ENCODE data around the gene ELOB. TPM values are rescaled to one million over a fixed set of nuclear protein-coding genes. Genes with fewer than 3 reads are reported as not detected.

Gene ELOB
- total and polyA plus RNA-seq, 2 of the 13 experiments (the other 11 are each of a cell fraction or from before 2014, with no cell fraction given), result 208 to 225 TPM

DNA sequence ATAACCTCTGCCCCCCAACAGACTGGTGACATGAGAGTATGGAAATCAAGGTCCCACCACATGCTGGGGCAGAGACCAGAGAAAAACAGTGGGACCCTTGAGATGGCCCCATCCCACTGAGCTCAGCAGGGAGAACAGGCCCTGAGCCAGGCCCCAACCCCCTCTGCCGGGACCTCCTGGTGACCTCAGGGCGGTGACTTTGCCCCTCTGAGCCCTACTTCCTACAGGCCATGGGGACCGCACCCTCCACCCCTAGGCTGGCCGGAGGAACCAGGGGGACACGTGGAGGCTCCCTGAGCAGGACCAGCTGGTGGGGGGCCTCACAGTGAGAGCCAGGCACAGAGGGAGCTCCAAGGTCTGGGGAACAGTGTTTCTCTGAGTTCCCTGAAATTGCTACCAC, 38.5 kb downstream of the ELOB start (continued):
- TF ChIP-seq MED8 (CRISPR knock-in tag; IDR thresholded peaks at IDR 0.05; ENCODE audit: insufficient replicate concordance), result no peak
- TF ChIP-seq MED1 (CRISPR knock-in tag; IDR thresholded peaks at IDR 0.05), result no peak
- TF ChIP-seq, protein P1, sequence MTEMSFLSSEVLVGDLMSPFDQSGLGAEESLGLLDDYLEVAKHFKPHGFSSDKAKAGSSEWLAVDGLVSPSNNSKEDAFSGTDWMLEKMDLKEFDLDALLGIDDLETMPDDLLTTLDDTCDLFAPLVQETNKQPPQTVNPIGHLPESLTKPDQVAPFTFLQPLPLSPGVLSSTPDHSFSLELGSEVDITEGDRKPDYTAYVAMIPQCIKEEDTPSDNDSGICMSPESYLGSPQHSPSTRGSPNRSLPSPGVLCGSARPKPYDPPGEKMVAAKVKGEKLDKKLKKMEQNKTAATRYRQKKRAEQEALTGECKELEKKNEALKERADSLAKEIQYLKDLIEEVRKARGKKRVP (CRISPR knock-in tag; IDR thresholded peaks at IDR 0.05), result no peak
- TF ChIP-seq, protein P2, sequence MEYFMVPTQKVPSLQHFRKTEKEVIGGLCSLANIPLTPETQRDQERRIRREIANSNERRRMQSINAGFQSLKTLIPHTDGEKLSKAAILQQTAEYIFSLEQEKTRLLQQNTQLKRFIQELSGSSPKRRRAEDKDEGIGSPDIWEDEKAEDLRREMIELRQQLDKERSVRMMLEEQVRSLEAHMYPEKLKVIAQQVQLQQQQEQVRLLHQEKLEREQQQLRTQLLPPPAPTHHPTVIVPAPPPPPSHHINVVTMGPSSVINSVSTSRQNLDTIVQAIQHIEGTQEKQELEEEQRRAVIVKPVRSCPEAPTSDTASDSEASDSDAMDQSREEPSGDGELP (IDR thresholded peaks at IDR 0.05; ENCODE audit: borderline replicate concordance, low read depth), result peak; percentile 41; the same call in 1 of the 2 replicates
- TF ChIP-seq, protein P3, sequence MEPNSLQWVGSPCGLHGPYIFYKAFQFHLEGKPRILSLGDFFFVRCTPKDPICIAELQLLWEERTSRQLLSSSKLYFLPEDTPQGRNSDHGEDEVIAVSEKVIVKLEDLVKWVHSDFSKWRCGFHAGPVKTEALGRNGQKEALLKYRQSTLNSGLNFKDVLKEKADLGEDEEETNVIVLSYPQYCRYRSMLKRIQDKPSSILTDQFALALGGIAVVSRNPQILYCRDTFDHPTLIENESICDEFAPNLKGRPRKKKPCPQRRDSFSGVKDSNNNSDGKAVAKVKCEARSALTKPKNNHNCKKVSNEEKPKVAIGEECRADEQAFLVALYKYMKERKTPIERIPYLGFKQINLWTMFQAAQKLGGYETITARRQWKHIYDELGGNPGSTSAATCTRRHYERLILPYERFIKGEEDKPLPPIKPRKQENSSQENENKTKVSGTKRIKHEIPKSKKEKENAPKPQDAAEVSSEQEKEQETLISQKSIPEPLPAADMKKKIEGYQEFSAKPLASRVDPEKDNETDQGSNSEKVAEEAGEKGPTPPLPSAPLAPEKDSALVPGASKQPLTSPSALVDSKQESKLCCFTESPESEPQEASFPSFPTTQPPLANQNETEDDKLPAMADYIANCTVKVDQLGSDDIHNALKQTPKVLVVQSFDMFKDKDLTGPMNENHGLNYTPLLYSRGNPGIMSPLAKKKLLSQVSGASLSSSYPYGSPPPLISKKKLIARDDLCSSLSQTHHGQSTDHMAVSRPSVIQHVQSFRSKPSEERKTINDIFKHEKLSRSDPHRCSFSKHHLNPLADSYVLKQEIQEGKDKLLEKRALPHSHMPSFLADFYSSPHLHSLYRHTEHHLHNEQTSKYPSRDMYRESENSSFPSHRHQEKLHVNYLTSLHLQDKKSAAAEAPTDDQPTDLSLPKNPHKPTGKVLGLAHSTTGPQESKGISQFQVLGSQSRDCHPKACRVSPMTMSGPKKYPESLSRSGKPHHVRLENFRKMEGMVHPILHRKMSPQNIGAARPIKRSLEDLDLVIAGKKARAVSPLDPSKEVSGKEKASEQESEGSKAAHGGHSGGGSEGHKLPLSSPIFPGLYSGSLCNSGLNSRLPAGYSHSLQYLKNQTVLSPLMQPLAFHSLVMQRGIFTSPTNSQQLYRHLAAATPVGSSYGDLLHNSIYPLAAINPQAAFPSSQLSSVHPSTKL (CRISPR knock-in tag; IDR thresholded peaks at IDR 0.05), result no peak
- TF ChIP-seq RARG (CRISPR knock-in tag; IDR thresholded peaks at IDR 0.05; ENCODE audit: low read depth), result no peak
- no peak for TF ChIP-seq FOXC1 (CRISPR knock-in tag; IDR thresholded peaks at IDR 0.05; ENCODE audit: borderline replicate concordance)
- TF ChIP-seq GLI4 (CRISPR knock-in tag; IDR thresholded peaks at IDR 0.05; ENCODE audit: borderline replicate concordance), result no peak
- TF ChIP-seq, protein P4, sequence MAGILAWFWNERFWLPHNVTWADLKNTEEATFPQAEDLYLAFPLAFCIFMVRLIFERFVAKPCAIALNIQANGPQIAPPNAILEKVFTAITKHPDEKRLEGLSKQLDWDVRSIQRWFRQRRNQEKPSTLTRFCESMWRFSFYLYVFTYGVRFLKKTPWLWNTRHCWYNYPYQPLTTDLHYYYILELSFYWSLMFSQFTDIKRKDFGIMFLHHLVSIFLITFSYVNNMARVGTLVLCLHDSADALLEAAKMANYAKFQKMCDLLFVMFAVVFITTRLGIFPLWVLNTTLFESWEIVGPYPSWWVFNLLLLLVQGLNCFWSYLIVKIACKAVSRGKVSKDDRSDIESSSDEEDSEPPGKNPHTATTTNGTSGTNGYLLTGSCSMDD (CRISPR knock-in tag; IDR thresholded peaks at IDR 0.05), result no peak
- TF ChIP-seq ZNF7 (CRISPR knock-in tag; IDR thresholded peaks at IDR 0.05), result no peak
- TF ChIP-seq CBX1 (IDR thresholded peaks at IDR 0.05; ENCODE audit: low read depth), result no peak
- TF ChIP-seq MTA3 (CRISPR knock-in tag; IDR thresholded peaks at IDR 0.05), result no peak
- TF ChIP-seq FIP1L1 (IDR thresholded peaks at IDR 0.05; ENCODE audit: borderline replicate concordance, insufficient read depth, low read depth, low read length), result no peak
- TF ChIP-seq ZBTB1 (CRISPR knock-in tag; IDR thresholded peaks at IDR 0.05; ENCODE audit: borderline replicate concordance), result no peak
- TF ChIP-seq REPIN1 (CRISPR knock-in tag; IDR thresholded peaks at IDR 0.05; ENCODE audit: borderline replicate concordance, low read depth), result no peak
- TF ChIP-seq ZNF577 (CRISPR knock-in tag; IDR thresholded peaks at IDR 0.05; ENCODE audit: borderline replicate concordance, low read depth), result no peak
- TF ChIP-seq FOXP1 (IDR thresholded peaks at IDR 0.05), result no peak
- no peak for TF ChIP-seq FOXP1 (CRISPR knock-in tag; IDR thresholded peaks at IDR 0.05)
- no peak for TF ChIP-seq IRX3 (CRISPR knock-in tag; IDR thresholded peaks at IDR 0.05; ENCODE audit: borderline replicate concordance, low read depth)
- no peak for TF ChIP-seq JUN (CRISPR knock-in tag; IDR thresholded peaks at IDR 0.05)
- TF ChIP-seq, protein P5, sequence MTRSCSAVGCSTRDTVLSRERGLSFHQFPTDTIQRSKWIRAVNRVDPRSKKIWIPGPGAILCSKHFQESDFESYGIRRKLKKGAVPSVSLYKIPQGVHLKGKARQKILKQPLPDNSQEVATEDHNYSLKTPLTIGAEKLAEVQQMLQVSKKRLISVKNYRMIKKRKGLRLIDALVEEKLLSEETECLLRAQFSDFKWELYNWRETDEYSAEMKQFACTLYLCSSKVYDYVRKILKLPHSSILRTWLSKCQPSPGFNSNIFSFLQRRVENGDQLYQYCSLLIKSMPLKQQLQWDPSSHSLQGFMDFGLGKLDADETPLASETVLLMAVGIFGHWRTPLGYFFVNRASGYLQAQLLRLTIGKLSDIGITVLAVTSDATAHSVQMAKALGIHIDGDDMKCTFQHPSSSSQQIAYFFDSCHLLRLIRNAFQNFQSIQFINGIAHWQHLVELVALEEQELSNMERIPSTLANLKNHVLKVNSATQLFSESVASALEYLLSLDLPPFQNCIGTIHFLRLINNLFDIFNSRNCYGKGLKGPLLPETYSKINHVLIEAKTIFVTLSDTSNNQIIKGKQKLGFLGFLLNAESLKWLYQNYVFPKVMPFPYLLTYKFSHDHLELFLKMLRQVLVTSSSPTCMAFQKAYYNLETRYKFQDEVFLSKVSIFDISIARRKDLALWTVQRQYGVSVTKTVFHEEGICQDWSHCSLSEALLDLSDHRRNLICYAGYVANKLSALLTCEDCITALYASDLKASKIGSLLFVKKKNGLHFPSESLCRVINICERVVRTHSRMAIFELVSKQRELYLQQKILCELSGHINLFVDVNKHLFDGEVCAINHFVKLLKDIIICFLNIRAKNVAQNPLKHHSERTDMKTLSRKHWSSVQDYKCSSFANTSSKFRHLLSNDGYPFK (CRISPR knock-in tag; IDR thresholded peaks at IDR 0.05; ENCODE audit: borderline replicate concordance), result peak; percentile 4; the same call in 1 of the 2 replicates

All from HepG2 (cell line).